Keratinocyte (primary cell): ENCODE results near the gene CUL2. TPM values are rescaled to one million over a fixed set of nuclear protein-coding genes. Genes with fewer than 3 reads are reported as not detected.
A peak's percentile ranks its signal among the peaks of the same experiment; 100 is the strongest.

Experiments
- DNase-seq: peaks from one replicate; pipeline ENCODE4 v3.0.0-alpha.2; 2011; ENCODE audit warnings: low read depth, missing footprints, low spot score
- FAIRE-seq: peaks from 2 replicates; lab custom pipeline; 2011; peaks lifted over from hg19 to GRCh38; lab: Jason Lieb, UNC
- H2AFZ ChIP-seq: 2 replicates; pipeline ENCODE4 v1.6.0; 2012; ENCODE audit warnings: low read length, control low read depth, inconsistent platforms; ENCODE audit not compliant: control insufficient read depth
- H3K27ac ChIP-seq: 2 replicates; pipeline ENCODE4 v1.5.1; 2011; ENCODE audit warnings: low read length; ENCODE audit not compliant: control insufficient read depth, insufficient read depth
- H3K27me3 ChIP-seq: 3 replicates; pipeline ENCODE4 v1.6.0; 2011; ENCODE audit warnings: low read length; ENCODE audit not compliant: control insufficient read depth, insufficient read depth; ENCODE audit errors: extremely low read depth
- H3K36me3 ChIP-seq, 2 experiments: 2 replicates in 1 of 2; 3 replicates in 1 of 2; pipeline ENCODE4 v1.5.1; 2011; ENCODE audit warnings: low read length in 2 of 2, mild to moderate bottlenecking in 1 of 2; ENCODE audit not compliant: control insufficient read depth in 2 of 2, insufficient read depth in 2 of 2; ENCODE audit errors: extremely low read depth in 1 of 2
- H3K4me1 ChIP-seq: 3 replicates; pipeline ENCODE4 v1.5.1; 2011; ENCODE audit warnings: low read length; ENCODE audit not compliant: control insufficient read depth, insufficient read depth; ENCODE audit errors: extremely low read depth
- H3K4me2 ChIP-seq: 3 replicates; pipeline ENCODE4 v1.6.0; 2011; ENCODE audit warnings: low read depth, low read length; ENCODE audit not compliant: control insufficient read depth, insufficient read depth; ENCODE audit errors: extremely low read depth
- H3K4me3 ChIP-seq, 3 experiments: fragments of 200-600 bp in 1 of 3; sonication (generic) in 1 of 3; 2 replicates in 2 of 3; 3 replicates in 1 of 3; pipeline ENCODE4 v1.5.1; 2011 to 2016; ENCODE audit warnings: low read length in 3 of 3, mild to moderate bottlenecking in 3 of 3, control low read depth in 2 of 3, inconsistent platforms in 1 of 3, low read depth in 1 of 3, mixed read lengths in 1 of 3, mixed run types in 1 of 3, moderate library complexity in 1 of 3; ENCODE audit not compliant: control insufficient read depth in 2 of 3, insufficient read depth in 2 of 3; ENCODE audit errors: extremely low read depth in 1 of 3
- H3K79me2 ChIP-seq: 2 replicates; pipeline ENCODE4 v1.6.0; 2012; ENCODE audit warnings: low read length; ENCODE audit not compliant: control insufficient read depth, insufficient read depth
- H3K9ac ChIP-seq: 3 replicates; pipeline ENCODE4 v1.6.0; 2011; ENCODE audit warnings: low read length; ENCODE audit not compliant: control insufficient read depth, insufficient read depth; ENCODE audit errors: extremely low read depth
- H3K9me1 ChIP-seq: 3 replicates; pipeline ENCODE4 v1.6.0; 2011; ENCODE audit warnings: low read length; ENCODE audit not compliant: control insufficient read depth, insufficient read depth; ENCODE audit errors: extremely low read depth
- H3K9me3 ChIP-seq: 2 replicates; pipeline ENCODE4 v1.5.1; 2012; ENCODE audit warnings: low read depth, low read length; ENCODE audit not compliant: control insufficient read depth
- H4K20me1 ChIP-seq: 3 replicates; pipeline ENCODE4 v1.6.0; 2011; ENCODE audit warnings: low read length; ENCODE audit not compliant: control insufficient read depth, insufficient read depth; ENCODE audit errors: extremely low read depth
- CTCF ChIP-seq, 3 experiments: IDR thresholded peaks in 1 of 3; conservative IDR thresholded peaks in 1 of 3; optimal IDR thresholded peaks in 1 of 3; 2 replicates in 2 of 3; 3 replicates in 1 of 3; pipeline versions ENCODE3 to v1.5.1; 2011; ENCODE audit warnings: low read length in 3 of 3, mild to moderate bottlenecking in 3 of 3, moderate library complexity in 2 of 3, control low read depth in 1 of 3, inconsistent platforms in 1 of 3; ENCODE audit not compliant: insufficient read depth in 2 of 3; ENCODE audit errors: extremely low read depth in 1 of 3
- EZH2 ChIP-seq: IDR thresholded peaks from one replicate; pipeline ENCODE4 v1.6.1; 2012; ENCODE audit warnings: inconsistent platforms, mild to moderate bottlenecking, low read length, moderate library complexity
- dilution Hi-C: fragments of 300-500 bp; cut with MboI; formaldehyde crosslinking; loops from one replicate; pipeline ENCODE4 v1.7.0; 2020; ENCODE audit warnings: low sequenced_read_pairs; ENCODE audit not compliant: extremely low pct_ligation_motif_present
- polyA plus RNA-seq, 5 experiments: library from polyadenylated mRNA; depleted of rRNA in 3 of 5; stranded (reverse) in 3 of 5; stranded (forward) in 1 of 5; unstranded in 1 of 5; fragments of >200 nt; gene quantifications; 1 replicate in 1 of 5; 2 replicates in 3 of 5; 3 replicates in 1 of 5; pipeline versions ENCODE4 v1.2.1 to v1.2.3, GENCODE V29; 2011 to 2012; ENCODE audit warnings: missing spikeins in 2 of 5, low read depth in 1 of 5, low replicate concordance in 1 of 5

The CUL2 gene
- polyA plus RNA-seq, 1 donor (not counting 4 experiments of a cell fraction or from before 2014, with no cell fraction given) = 39.7 TPM

GRCh38 chr10:35006836-35007235, 83.3 kb downstream of the CUL2 start:
- no peaks in the 10 kb centered on the region for H3K9me1 ChIP-seq
- no peaks in the 10 kb centered on the region for H3K9me3 ChIP-seq
- H3K27ac ChIP-seq = peak overlapping the region; percentile 54
- FAIRE-seq (no peak), DNase-seq (no peak)
- H4K20me1 ChIP-seq = no peaks in the 10 kb centered on the region
- TF ChIP-seq EZH2 (no peak), CTCF (optimal IDR thresholded peaks at IDR 0.05 in 1 of 3, IDR thresholded peaks at IDR 0.05 in 1 of 3, conservative IDR thresholded peaks at IDR 0.05 in 1 of 3; ENCODE audit: extremely low read depth in 1 of 3, insufficient read depth in 2 of 3, low read length in 3 of 3) (no peak)
- no peak overlapping the region for H3K4me3 ChIP-seq
- no peaks in the 10 kb centered on the region for H3K79me2 ChIP-seq
- peaks cover 3 to 9% of the 10 kb centered on the region in 2 experiments for H3K36me3 ChIP-seq
- dilution Hi-C loops = no loop called here
- H2AFZ ChIP-seq = no peak overlapping the region
- no peaks in the 10 kb centered on the region for H3K27me3 ChIP-seq
- H3K4me2 ChIP-seq = no peak overlapping the region
- H3K4me1 ChIP-seq = peaks cover 35% of the 10 kb centered on the region
- H3K9ac ChIP-seq = no peak overlapping the region

DNA sequence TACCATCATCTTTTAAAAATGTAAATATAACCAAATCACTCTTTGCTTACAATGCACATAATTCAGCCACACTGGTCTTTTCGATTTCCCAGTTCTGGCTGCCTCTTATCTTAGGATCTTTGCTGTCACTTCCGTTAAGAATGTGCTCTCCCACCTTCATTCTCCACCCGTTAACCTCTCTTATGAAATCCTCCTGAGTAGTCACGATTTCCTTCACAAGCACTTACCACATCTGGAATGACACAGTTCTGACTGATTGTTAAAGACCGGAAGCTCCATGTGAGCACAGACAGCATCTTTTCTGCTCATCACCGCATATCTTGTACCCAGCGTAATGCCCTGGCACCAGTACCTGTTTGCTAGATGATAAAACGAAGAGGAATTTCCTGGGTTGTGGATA, 84.3 kb downstream of the CUL2 start:
- H3K27ac ChIP-seq = peak overlapping the region; percentile 57
- H3K4me3 ChIP-seq = no peak overlapping the region
- no peaks in the 10 kb centered on the region for H3K9me1 ChIP-seq
- H3K4me1 ChIP-seq = peaks cover 31% of the 10 kb centered on the region
- dilution Hi-C loops = no loop called here
- peak overlapping the region; percentile 58 for H3K4me2 ChIP-seq
- no peak overlapping the region for H2AFZ ChIP-seq
- no peaks in the 10 kb centered on the region for H3K9me3 ChIP-seq
- DNase-seq (peak; percentile 97), FAIRE-seq (peak; percentile 100)
- H3K36me3 ChIP-seq = peaks cover 3 to 9% of the 10 kb centered on the region in 2 experiments
- H3K27me3 ChIP-seq = no peaks in the 10 kb centered on the region
- H3K9ac ChIP-seq = no peak overlapping the region
- H3K79me2 ChIP-seq = no peaks in the 10 kb centered on the region
- TF ChIP-seq EZH2 (no peak), CTCF (optimal IDR thresholded peaks at IDR 0.05 in 1 of 3, IDR thresholded peaks at IDR 0.05 in 1 of 3, conservative IDR thresholded peaks at IDR 0.05 in 1 of 3; ENCODE audit: extremely low read depth in 1 of 3, insufficient read depth in 2 of 3, low read length in 3 of 3) (no peak)
- no peaks in the 10 kb centered on the region for H4K20me1 ChIP-seq
